ENCODE data around the gene KAT5. TPM values are rescaled to one million over a fixed set of nuclear protein-coding genes. Genes with fewer than 3 reads are reported as not detected.
A peak's percentile ranks its signal among the peaks of the same experiment; 100 is the strongest.

KAT5 gene
- total and polyA plus RNA-seq, 2 donors (not counting 3 experiments of a cell fraction or from before 2014, with no cell fraction given), result 35.8 to 48.8 TPM

- POLR2A ChIA-PET, result no interaction called here
- Histone ChIP-seq H3K79me2 (ENCODE audit: control insufficient read depth, insufficient read depth, low read length) (peaks cover 22% of the 10 kb centered on the region), H3K36me3 (ENCODE audit: control insufficient read depth in 2 of 2, extremely low read depth in 1 of 2, insufficient read depth in 2 of 2, low read length in 2 of 2) (peaks cover 10 to 37% of the 10 kb centered on the region in 2 experiments), H3K9me3 (replicated peaks; ENCODE audit: control insufficient read depth, insufficient read depth, low read length) (no peaks in the 10 kb centered on the region), H3K4me2 (ENCODE audit: insufficient read depth, low read length) (no peak overlapping the region), H3K9ac (replicated peaks; ENCODE audit: extremely low read depth, insufficient read depth, low read length) (no peak overlapping the region), H3K4me1 (ENCODE audit: control insufficient read depth, extremely low read depth, insufficient read depth, low read length) (peaks cover 17% of the 10 kb centered on the region), H4K20me1 (replicated peaks; ENCODE audit: control insufficient read depth, extremely low read depth, insufficient read depth, low read length) (no peaks in the 10 kb centered on the region), H2AFZ (ENCODE audit: low read depth, low read length) (no peak overlapping the region), H3K4me3 (replicated peaks in 1 of 3; ENCODE audit: insufficient read depth in 1 of 3, low read depth in 1 of 3, low read length in 3 of 3) (no peak overlapping the region), H3K9me1 (replicated peaks; ENCODE audit: control insufficient read depth, extremely low read depth, insufficient read depth, low read length) (no peaks in the 10 kb centered on the region), H3K27ac (ENCODE audit: insufficient read depth, low read depth, low read length) (no peak overlapping the region), H3K27me3 (ENCODE audit: control insufficient read depth in 2 of 2, insufficient read depth in 2 of 2, low read length in 2 of 2) (no peaks in the 10 kb centered on the region)
- TF ChIP-seq JUN (IDR thresholded peaks at IDR 0.05; ENCODE audit: borderline replicate concordance, insufficient read depth, insufficient read length, low read depth), result no peak
- TF ChIP-seq POLR2AphosphoS5 (IDR thresholded peaks at IDR 0.05; ENCODE audit: insufficient read depth, low read depth, low read length), result peak; percentile 2
- dilution Hi-C loops (cut with MboI; ENCODE audit: extremely low pct_ligation_motif_present, low sequenced_read_pairs) (no loop called here), intact Hi-C loops (cut with micrococcal nuclease) (no loop called here)
- FAIRE-seq, result no peak
- BruUV-seq (replicated peaks), result no TSS peak
- CTCF ChIA-PET, result no interaction called here
- DNase-seq (ENCODE audit: low read depth, low spot score), result no peak
These were observed 4.8 kb downstream of the KAT5 start for GRCh38 chr11:65716774-65717405.

- BruUV-seq (replicated peaks), result no TSS peak
- H3K4me3 ChIP-seq (replicated peaks in 1 of 3; ENCODE audit: insufficient read depth in 1 of 3, low read depth in 1 of 3, low read length in 3 of 3), result no peak overlapping the region
- H3K27ac ChIP-seq (ENCODE audit: insufficient read depth, low read depth, low read length), result no peak overlapping the region
- no peak overlapping the region for H3K9ac ChIP-seq (replicated peaks; ENCODE audit: extremely low read depth, insufficient read depth, low read length)
- intact Hi-C loops (cut with micrococcal nuclease), result no loop called here
- H3K4me1 ChIP-seq (ENCODE audit: control insufficient read depth, extremely low read depth, insufficient read depth, low read length), result peaks cover 14% of the 10 kb centered on the region
- no peaks in the 10 kb centered on the region for H4K20me1 ChIP-seq (replicated peaks; ENCODE audit: control insufficient read depth, extremely low read depth, insufficient read depth, low read length)
- TF ChIP-seq POLR2AphosphoS5 (IDR thresholded peaks at IDR 0.05; ENCODE audit: insufficient read depth, low read depth, low read length), result peak; percentile 18
- TF ChIP-seq POLR2A (IDR thresholded peaks at IDR 0.05; ENCODE audit: low read depth, low read length), result peak; percentile 38
- TF ChIP-seq EZH2 (IDR thresholded peaks at IDR 0.05; ENCODE audit: borderline replicate concordance, low read depth, low read length, severe bottlenecking), result no peak
- no peak overlapping the region for H3K4me2 ChIP-seq (ENCODE audit: insufficient read depth, low read length)
- no peaks in the 10 kb centered on the region for H3K9me3 ChIP-seq (replicated peaks; ENCODE audit: control insufficient read depth, insufficient read depth, low read length)
- FAIRE-seq (no peak), DNase-seq (ENCODE audit: low read depth, low spot score) (no peak)
- ChIA-PET POLR2A (interaction anchor here (0.6 kb wide), 1 partner anchor 115 kb away, joined by 4 read pairs; no protein-coding TSS in a partner anchor), CTCF (interaction anchor here (1.2 kb wide), 1 partner anchor 9 kb away, joined by 3 read pairs; no protein-coding TSS in a partner anchor)
- peaks cover 10 to 37% of the 10 kb centered on the region in 2 experiments for H3K36me3 ChIP-seq (ENCODE audit: control insufficient read depth in 2 of 2, extremely low read depth in 1 of 2, insufficient read depth in 2 of 2, low read length in 2 of 2)
- dilution Hi-C loops (cut with MboI; ENCODE audit: extremely low pct_ligation_motif_present, low sequenced_read_pairs), result no loop called here
- peaks cover 22% of the 10 kb centered on the region for H3K79me2 ChIP-seq (ENCODE audit: control insufficient read depth, insufficient read depth, low read length)
- H3K9me1 ChIP-seq (replicated peaks; ENCODE audit: control insufficient read depth, extremely low read depth, insufficient read depth, low read length), result no peaks in the 10 kb centered on the region
- no peaks in the 10 kb centered on the region for H3K27me3 ChIP-seq (ENCODE audit: control insufficient read depth in 2 of 2, insufficient read depth in 2 of 2, low read length in 2 of 2)
- H2AFZ ChIP-seq (ENCODE audit: low read depth, low read length), result no peak overlapping the region
These were observed 5.9 kb downstream of the KAT5 start for GRCh38 chr11:65717906-65718305.

All from endothelial cell of umbilical vein (primary cell).